Endothelial cell (in vitro differentiated cells): Measurements from ENCODE around the gene AQP10. TPM values are rescaled to one million over a fixed set of nuclear protein-coding genes. Genes with fewer than 3 reads are reported as not detected.
A peak's percentile ranks its signal among the peaks of the same experiment; 100 is the strongest.
"Not testable (repeated sequence)": the region's sequence is repeated elsewhere in the genome, so short reads cannot be mapped to it uniquely, and the experiment has no call there.

Experiments
- DNase-seq: peaks from one replicate; pipeline ENCODE4 v3.0.0; 2021; ENCODE audit warnings: low spot score
- H3K27ac Mint-ChIP-seq: one replicate; pipeline ENCODE4 v1.8.0; 2021; ENCODE audit warnings: mixed read lengths, inconsistent platforms; ENCODE audit not compliant: unreplicated experiment
- H3K27me3 Mint-ChIP-seq: one replicate; pipeline ENCODE4 v1.8.0; 2021; ENCODE audit warnings: mild to moderate bottlenecking, moderate library complexity, mixed read lengths, inconsistent platforms; ENCODE audit not compliant: unreplicated experiment
- H3K36me3 Mint-ChIP-seq: one replicate; pipeline ENCODE4 v1.8.0; 2021; ENCODE audit warnings: mild to moderate bottlenecking, low read depth, mixed read lengths, inconsistent platforms; ENCODE audit not compliant: unreplicated experiment
- H3K4me1 Mint-ChIP-seq: one replicate; pipeline ENCODE4 v1.8.0; 2021; ENCODE audit warnings: mild to moderate bottlenecking, mixed read lengths, inconsistent platforms; ENCODE audit not compliant: unreplicated experiment
- H3K4me3 Mint-ChIP-seq: one replicate; pipeline ENCODE4 v1.8.0; 2021; ENCODE audit warnings: mild to moderate bottlenecking, mixed read lengths, inconsistent platforms; ENCODE audit not compliant: unreplicated experiment
- H3K9me3 Mint-ChIP-seq: one replicate; pipeline ENCODE4 v1.8.0; 2021; ENCODE audit warnings: mixed read lengths, inconsistent platforms; ENCODE audit not compliant: unreplicated experiment
- total RNA-seq: library from RNA; stranded (reverse); fragmentation: NEBNext Ultra II Directional; extraction: Animal tissue kit (Norgen Biotek cat#: 25700); gene quantifications from one replicate; pipeline ENCODE4 v1.2.1, GENCODE V29; 2021; ENCODE audit not compliant: unreplicated experiment
- TF ChIP-seq, protein P1 (sequence below): fragments of 200-600 bp; sonication (generic); IDR thresholded peaks from one replicate; pipeline ENCODE4 v1.5.0; 2021; ENCODE audit warnings: antibody characterized with exemption; ENCODE audit not compliant: unreplicated experiment

AQP10 gene
- total RNA-seq, 1 donor from 2014 or later: not detected

- TF ChIP-seq, protein P1, sequence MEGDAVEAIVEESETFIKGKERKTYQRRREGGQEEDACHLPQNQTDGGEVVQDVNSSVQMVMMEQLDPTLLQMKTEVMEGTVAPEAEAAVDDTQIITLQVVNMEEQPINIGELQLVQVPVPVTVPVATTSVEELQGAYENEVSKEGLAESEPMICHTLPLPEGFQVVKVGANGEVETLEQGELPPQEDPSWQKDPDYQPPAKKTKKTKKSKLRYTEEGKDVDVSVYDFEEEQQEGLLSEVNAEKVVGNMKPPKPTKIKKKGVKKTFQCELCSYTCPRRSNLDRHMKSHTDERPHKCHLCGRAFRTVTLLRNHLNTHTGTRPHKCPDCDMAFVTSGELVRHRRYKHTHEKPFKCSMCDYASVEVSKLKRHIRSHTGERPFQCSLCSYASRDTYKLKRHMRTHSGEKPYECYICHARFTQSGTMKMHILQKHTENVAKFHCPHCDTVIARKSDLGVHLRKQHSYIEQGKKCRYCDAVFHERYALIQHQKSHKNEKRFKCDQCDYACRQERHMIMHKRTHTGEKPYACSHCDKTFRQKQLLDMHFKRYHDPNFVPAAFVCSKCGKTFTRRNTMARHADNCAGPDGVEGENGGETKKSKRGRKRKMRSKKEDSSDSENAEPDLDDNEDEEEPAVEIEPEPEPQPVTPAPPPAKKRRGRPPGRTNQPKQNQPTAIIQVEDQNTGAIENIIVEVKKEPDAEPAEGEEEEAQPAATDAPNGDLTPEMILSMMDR: peak; percentile 93
Observed at GRCh38 chr1:154335025-154335714, 14.3 kb downstream of the AQP10 start.

DNA sequence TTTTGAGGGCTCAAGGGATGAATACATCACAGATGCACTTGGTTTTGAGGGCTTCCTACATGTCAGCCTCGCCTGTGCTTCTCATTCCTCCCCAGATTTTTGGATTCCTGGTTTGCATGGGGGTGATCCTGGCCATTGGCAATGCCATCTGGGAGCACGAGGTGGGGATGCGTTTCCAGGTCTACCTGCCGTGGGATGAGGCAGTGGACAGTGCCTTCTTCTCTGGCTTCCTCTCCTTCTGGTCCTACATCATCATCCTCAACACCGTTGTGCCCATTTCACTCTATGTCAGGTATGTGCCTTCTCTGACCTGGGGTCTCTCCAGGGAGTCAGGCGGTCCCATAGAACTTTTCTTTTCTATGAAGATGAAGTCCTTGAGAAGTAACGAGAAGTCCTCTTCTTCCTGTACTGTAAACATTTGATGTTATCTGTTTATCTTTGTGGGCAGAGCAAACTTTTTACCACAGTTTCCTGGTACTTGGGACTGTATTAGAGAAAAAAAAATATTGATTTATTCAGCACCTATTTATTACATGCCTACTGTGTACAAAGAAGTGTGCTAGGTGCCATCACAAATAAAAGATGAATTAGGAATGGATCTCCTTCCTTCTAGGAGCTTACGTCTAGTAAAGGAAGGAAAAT, 16.5 kb downstream of the AQP10 start:
- Mint-ChIP-seq H3K4me3 (no peak overlapping the region), H3K27me3 (peaks cover 15% of the 10 kb centered on the region), H3K27ac (peak overlapping the region; percentile 24), H3K4me1 (peaks cover 26% of the 10 kb centered on the region), H3K36me3 (peaks cover 46% of the 10 kb centered on the region), H3K9me3 (no peaks in the 10 kb centered on the region)
- no peak for DNase-seq
- TF ChIP-seq, protein P1: no peak

More at GRCh38 chr1:154335025-154335714, 14.3 kb downstream of the AQP10 start:
- peak; percentile 84 for DNase-seq
- H3K4me1 Mint-ChIP-seq: peaks cover 34% of the 10 kb centered on the region
- H3K27ac Mint-ChIP-seq: peak overlapping the region; percentile 78
- peaks cover 7% of the 10 kb centered on the region for H3K27me3 Mint-ChIP-seq
- H3K36me3 Mint-ChIP-seq: peaks cover 52% of the 10 kb centered on the region
- H3K9me3 Mint-ChIP-seq: no peaks in the 10 kb centered on the region
- H3K4me3 Mint-ChIP-seq: peak overlapping the region; percentile 76

- no peaks in the 10 kb centered on the region for H3K9me3 Mint-ChIP-seq
- TF ChIP-seq, protein P1: no peak
- peaks cover 26% of the 10 kb centered on the region for H3K4me1 Mint-ChIP-seq
- peaks cover 15% of the 10 kb centered on the region for H3K27me3 Mint-ChIP-seq
- H3K27ac Mint-ChIP-seq: peak overlapping the region; percentile 11
- peak overlapping the region; percentile 13 for H3K4me3 Mint-ChIP-seq
- DNase-seq: no peak
- peaks cover 54% of the 10 kb centered on the region for H3K36me3 Mint-ChIP-seq
Observed at GRCh38 chr1:154338875-154339274, 18.0 kb downstream of the AQP10 start.

GRCh38 chr1:154341366-154341765, 20.5 kb downstream of the AQP10 start:
- H3K27me3 Mint-ChIP-seq: peaks cover 17% of the 10 kb centered on the region
- H3K4me3 Mint-ChIP-seq, H3K9me3 Mint-ChIP-seq, H3K27ac Mint-ChIP-seq, DNase-seq: not testable (repeated sequence)
- H3K36me3 Mint-ChIP-seq: peaks cover 70% of the 10 kb centered on the region
- peaks cover 26% of the 10 kb centered on the region for H3K4me1 Mint-ChIP-seq

- H3K9me3 Mint-ChIP-seq: no peaks in the 10 kb centered on the region
- H3K4me3 Mint-ChIP-seq: no peak overlapping the region
- H3K27ac Mint-ChIP-seq: no peak overlapping the region
- no peak for DNase-seq
- H3K4me1 Mint-ChIP-seq: peaks cover 29% of the 10 kb centered on the region
- H3K27me3 Mint-ChIP-seq: peaks cover 17% of the 10 kb centered on the region
- TF ChIP-seq, protein P1: no peak
- H3K36me3 Mint-ChIP-seq: peaks cover 76% of the 10 kb centered on the region
Observed at GRCh38 chr1:154342132-154342531, 21.2 kb downstream of the AQP10 start.
